GM18505 (cell line): Measurements from ENCODE around the gene GOLGA6L7.
"Not testable (repeated sequence)": the region's sequence is repeated elsewhere in the genome, so short reads cannot be mapped to it uniquely, and the experiment has no call there.

Experiments used
- ATAC-seq: cut with Tn5 transposase; IDR thresholded peaks from one replicate; pipeline ENCODE4 v1.9.1; 2021; ENCODE audit not compliant: unreplicated experiment
- POLR2A ChIP-seq: IDR thresholded peaks from 4 replicates; pipeline ENCODE4 v1.6.1; 2011; ENCODE audit warnings: borderline replicate concordance; ENCODE audit not compliant: insufficient read depth, insufficient read length; ENCODE audit errors: extremely low read depth

Gene GOLGA6L7

GRCh38 chr15:28876845-28877185, 28.4 kb upstream of the GOLGA6L7 start:
- TF ChIP-seq POLR2A, result no peak
- no peak for ATAC-seq

DNA sequence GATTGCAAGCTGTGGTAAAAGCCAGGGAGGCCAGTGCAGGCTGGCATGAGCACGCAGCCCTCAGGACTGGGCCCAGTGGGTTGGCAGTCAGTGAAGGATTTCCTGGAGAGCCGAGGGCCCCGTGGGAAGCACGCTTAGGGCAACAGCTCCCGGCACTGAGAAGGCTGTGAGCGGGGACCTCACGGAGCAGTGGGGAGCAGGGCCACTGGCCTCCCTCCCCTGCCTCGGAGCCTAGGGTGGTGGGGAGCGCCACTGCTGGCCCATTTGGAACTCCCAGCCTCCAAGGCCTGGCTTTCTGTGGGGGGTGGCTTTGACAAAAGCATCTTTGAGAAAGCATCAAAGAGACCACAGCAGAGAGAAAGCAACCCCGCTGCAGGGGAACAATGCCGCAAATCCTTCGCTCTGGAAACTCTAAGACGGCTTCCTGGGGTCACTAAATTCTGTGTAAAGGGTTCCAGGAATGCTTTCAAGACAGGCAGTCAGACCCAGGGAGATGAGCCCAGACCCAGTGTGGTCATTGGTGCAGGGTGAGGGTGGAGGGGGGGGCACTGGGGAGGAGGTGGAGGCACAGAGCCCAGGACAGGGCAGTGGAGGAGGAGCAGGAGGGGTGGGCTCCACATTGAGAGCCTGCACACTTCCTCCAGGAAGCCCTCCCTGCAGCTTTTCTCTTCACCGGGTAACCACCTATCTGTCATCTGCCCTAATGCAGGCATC, 27.8 kb upstream of the GOLGA6L7 start:
- ATAC-seq, result no peak
- TF ChIP-seq POLR2A, result no peak

GRCh38 chr15:28875461-28876000, 27.1 kb upstream of the GOLGA6L7 start:
- ATAC-seq, result no peak
- TF ChIP-seq POLR2A, result no peak

- TF ChIP-seq POLR2A, result no peak
Measured at GRCh38 chr15:28873585-28874190, 25.2 kb upstream of the GOLGA6L7 start.

DNA sequence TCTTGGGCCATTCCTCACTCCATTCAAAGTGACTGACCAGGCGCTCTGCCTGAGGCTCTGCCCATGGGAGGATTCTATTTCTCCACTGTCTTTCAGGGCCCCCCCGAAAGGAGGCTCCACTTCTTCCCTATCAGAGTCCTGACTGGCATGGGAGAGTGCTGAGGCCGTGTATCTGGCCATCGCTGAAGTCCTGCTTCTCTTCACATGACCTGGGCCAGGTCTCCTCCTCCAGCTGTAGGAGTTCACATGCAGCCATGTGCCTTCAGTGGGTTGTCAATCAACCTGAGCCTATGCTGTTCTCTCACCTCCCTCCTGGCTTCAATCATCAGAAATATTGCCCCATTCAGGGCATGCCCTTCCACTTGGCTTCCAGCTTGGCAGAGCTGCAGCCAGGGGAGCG, 24.6 kb upstream of the GOLGA6L7 start:
- no peak for ATAC-seq
- no peak for TF ChIP-seq POLR2A

More at GRCh38 chr15:28873585-28874190, 25.2 kb upstream of the GOLGA6L7 start:
- no peak for ATAC-seq

- no peak for TF ChIP-seq POLR2A
- no peak for ATAC-seq
Measured at GRCh38 chr15:28871168-28871567, 22.7 kb upstream of the GOLGA6L7 start.

GRCh38 chr15:28868744-28869345, 20.4 kb upstream of the GOLGA6L7 start:
- ATAC-seq, result no peak

DNA sequence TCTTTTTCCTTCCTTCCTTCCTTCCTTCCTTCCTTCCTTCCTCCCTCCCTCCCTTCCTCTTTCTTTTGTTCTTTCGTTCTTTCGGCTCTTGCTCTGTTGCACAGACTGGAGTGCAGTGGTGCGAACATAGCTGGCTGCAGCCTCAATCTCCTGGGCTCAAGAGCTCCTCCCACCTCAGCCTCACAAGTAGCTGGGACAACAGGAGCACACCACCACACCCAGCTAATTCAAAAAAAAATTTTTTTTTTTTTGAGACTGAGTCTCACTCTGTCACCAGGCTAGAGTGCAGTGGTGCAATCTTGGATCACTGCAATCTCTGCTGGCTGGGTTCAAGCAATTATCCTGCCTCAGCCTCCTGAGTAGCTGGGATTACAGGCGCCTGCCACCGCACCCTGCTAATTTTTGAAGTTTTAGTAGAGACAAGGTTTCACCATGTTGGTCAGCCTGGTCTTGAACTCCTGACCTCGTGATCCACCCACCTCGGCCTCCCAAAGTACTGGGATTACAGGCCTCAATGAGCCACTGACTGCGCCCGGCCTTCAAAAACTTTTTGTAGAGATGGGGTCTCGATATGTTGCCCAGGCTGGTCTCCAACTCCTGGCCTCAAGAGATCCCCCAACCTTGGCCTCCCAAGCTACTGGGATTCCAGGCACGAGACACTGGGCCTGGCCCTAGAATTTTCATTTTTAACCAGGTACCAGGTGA, 13.3 kb upstream of the GOLGA6L7 start:
- not testable (repeated sequence) for ATAC-seq

More at GRCh38 chr15:28868744-28869345, 20.4 kb upstream of the GOLGA6L7 start:
- no peak for TF ChIP-seq POLR2A

DNA sequence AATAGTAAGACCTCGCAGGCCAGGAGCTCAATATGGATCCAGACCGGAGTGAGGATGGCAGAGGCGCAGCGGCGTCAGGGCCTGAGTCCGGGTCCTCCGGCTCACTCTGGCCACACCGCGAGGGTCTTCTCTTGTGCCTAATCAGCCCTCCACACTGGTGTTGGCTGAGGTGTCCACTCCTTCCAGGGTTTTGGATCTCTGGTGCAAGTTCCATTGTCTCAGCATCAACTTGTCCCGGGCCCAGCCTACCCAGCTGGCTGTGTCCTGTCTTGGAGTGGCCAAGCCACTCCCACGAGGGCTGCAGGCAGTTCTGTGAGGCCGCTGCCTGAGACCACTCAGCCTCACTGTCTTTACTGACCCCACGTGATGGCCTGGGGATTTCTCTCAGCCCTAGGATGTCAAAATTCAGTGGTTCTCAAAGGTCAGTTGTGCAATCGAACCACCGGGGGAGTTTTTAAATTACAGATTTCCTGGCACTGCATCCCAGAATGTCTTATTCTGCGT, 12.6 kb upstream of the GOLGA6L7 start:
- no peak for ATAC-seq

GRCh38 chr15:28854578-28854977, 6.1 kb upstream of the GOLGA6L7 start:
- not testable (repeated sequence) for ATAC-seq

More for the DNA sequence above, 12.6 kb upstream of the GOLGA6L7 start:
- no peak for TF ChIP-seq POLR2A

- ATAC-seq, result not testable (repeated sequence)
Measured at GRCh38 chr15:28853654-28854053, 5.2 kb upstream of the GOLGA6L7 start.

- ATAC-seq, result not testable (repeated sequence)
Measured at GRCh38 chr15:28849766-28850165, 1.3 kb upstream of the GOLGA6L7 start.

DNA sequence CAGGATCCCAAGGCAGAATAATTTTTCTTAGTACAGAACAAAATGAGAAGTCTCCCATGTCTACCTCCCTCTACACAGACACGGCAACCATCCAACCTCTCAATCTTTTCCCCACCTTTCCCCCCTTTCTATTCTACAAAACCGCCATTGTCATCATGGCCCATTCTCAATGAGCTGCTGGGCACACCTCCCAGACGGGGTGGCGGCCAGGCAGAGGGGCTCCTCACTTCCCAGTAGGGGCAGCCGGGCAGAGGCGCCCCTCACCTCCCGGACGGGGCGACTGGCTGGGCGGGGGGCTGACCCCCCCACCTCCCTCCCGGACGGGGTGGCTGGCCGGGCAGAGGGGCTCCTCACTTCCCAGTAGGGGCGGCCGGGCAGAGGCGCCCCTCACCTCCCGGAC, 827 bp upstream of the GOLGA6L7 start:
- not testable (repeated sequence) for ATAC-seq

GRCh38 chr15:28847959-28848358, 485 bp downstream of the GOLGA6L7 start:
- not testable (repeated sequence) for ATAC-seq

- not testable (repeated sequence) for ATAC-seq
Measured at GRCh38 chr15:28847247-28847646, 1.2 kb downstream of the GOLGA6L7 start.

DNA sequence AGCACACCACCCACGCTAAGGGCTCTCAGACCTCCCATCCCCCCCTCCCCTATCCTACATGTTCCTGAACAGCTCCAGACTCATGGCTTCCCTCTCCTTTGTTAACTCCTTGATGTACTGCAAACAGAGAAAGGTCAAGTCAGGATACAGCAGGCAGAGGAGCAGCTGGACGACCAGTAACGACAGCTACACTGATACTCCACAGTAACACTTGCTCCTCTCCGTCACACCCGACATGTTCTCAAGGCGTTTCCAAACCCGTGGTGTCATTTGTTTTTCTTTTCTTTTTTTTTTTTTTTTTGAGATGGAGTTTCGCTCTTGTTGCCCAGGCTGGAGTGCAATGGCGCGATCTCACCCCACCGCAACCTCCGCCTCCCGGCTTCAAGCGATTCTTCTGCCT, 4.3 kb downstream of the GOLGA6L7 start:
- ATAC-seq, result not testable (repeated sequence)

DNA sequence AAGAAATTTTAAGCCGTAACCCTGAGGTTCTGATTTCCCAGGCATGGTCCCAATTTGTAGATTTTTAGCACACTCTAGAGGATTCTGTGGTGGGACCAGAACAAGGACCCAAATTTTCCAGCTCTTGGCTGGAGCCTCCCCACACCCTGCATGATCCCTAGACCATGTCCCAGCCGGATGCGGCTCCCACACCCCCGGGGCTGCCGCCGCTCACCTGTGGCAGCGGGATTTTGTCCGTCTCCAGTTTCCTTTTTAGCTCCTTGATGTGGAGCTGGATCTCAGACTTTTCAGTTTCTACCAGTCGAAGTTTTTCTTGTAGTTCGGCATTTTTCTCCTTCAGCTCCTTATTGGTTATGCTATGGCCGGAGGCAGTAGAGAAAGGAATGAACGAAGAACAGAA, 4.9 kb downstream of the GOLGA6L7 start:
- not testable (repeated sequence) for ATAC-seq

GRCh38 chr15:28842210-28842609, 6.2 kb downstream of the GOLGA6L7 start:
- not testable (repeated sequence) for ATAC-seq

DNA sequence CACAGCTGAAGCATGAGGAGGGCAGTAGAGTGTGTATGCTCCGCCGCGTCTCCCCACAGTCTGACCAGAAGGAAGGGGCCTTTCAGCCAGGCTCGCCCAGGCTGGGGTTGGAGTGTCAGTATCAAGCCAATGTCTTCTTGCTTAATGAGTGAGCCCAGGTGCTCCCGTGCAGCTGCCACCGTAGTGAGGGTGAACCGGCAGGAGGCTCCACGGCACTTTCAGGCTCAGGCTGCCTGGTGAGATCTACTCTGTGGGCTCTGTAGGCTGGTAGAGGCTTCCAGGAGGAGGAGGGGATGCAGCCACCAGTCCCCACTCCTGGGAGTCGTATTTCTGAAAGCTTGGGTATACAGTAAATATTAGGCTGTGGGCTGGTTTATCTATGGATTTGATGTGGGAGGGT, 8.2 kb downstream of the GOLGA6L7 start:
- not testable (repeated sequence) for ATAC-seq
